GM18873 (cell line): Measurements from ENCODE around the gene HES4.
"Not testable (repeated sequence)": the region's sequence is repeated elsewhere in the genome, so short reads cannot be mapped to it uniquely, and the experiment has no call there.

ENCODE experiments used
- ATAC-seq: cut with Tn5 transposase; IDR thresholded peaks from one replicate; pipeline ENCODE4 v1.9.1; 2021; ENCODE audit warnings: mild to moderate bottlenecking, moderate library complexity, moderate number of reproducible peaks; ENCODE audit not compliant: unreplicated experiment, low FRiP score

The HES4 gene

GRCh38 chr1:1000357-1001056, 610 bp upstream of the HES4 start:
- ATAC-seq: no peak

- ATAC-seq: no peak
These were observed 737 bp downstream of the HES4 start for GRCh38 chr1:998995-999724.

GRCh38 chr1:998745-998994, 1.2 kb downstream of the HES4 start:
- no peak for ATAC-seq

DNA sequence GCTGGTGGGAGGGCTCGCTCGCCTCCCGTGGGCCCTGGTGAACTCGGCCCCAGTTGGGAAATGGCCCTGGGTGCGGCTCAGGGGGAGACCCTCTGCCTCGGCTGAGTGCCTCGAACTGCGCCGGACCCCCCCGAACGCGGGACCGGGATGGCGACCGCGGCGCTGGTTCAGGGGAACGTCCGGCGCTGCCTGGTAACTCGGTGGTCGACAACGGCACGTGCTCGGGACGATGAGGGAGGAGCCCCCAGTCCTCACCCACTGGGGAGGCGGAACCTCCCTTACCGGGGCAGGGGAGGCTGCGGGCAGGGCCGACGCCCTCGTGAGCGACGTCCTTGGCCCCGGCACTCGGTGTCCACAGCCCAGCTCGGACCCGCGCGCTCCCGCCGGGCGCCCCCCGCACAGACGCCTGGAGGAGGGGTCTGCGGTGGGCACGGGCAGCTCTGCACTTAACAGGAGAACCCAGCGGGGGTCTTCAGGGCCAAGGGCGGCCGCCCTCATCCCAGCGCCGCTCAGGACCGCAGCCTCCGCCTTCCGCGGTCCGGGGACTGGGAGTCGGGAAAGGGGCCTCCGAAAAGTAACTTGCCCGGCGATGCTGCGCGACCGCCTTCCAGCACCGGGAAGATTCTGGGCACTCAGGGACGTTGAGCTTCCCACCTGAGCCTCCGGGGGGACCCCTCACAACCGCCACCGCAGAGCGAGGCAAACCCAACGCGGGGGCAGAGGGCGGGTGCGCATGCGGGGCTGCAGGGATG, 1.7 kb downstream of the HES4 start:
- ATAC-seq: no peak

- no peak for ATAC-seq
These were observed 2.2 kb downstream of the HES4 start for GRCh38 chr1:997713-997992.

DNA sequence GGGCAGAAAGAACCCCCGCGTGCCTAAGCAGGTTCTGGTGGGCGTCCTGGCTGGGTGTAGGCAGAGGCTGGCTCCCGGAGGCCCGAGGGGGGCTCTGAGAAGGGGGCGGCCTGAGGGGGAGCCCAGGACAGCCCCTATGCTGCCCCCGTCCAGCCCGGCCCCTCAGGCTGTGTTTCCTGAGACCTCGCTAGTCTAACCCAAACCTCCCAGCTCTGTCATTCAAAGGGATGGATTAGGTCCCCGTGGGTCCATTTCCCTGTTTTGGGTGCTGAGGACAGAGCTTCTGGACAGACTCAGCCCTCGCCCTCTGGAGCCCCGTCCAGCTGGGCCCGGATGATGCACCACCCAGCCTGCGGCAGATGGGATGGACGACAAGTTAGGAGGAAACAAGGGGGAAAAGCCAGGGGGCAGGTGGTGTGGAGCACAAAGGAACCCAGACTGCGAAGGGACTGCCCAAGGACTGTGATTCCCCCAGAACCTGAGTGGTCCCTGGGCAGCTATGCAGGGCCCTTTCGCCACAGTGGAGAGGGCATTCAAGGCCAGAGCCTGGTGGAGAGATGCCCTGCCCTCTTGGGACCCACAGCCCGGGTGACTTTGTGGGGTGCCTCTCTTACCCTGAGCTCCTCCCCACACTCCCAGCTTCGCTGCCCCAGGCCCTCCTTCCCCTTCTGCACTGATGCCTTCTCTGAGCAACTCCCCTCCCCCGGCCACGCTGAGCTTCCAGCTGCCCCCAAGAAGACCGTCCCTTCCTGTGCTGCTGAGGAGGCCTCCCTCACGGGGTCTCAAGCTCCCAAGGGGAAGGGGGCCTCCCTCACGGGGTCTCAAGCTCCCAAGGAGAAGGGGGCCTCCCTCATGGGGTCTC, 2.8 kb downstream of the HES4 start:
- no peak for ATAC-seq

DNA sequence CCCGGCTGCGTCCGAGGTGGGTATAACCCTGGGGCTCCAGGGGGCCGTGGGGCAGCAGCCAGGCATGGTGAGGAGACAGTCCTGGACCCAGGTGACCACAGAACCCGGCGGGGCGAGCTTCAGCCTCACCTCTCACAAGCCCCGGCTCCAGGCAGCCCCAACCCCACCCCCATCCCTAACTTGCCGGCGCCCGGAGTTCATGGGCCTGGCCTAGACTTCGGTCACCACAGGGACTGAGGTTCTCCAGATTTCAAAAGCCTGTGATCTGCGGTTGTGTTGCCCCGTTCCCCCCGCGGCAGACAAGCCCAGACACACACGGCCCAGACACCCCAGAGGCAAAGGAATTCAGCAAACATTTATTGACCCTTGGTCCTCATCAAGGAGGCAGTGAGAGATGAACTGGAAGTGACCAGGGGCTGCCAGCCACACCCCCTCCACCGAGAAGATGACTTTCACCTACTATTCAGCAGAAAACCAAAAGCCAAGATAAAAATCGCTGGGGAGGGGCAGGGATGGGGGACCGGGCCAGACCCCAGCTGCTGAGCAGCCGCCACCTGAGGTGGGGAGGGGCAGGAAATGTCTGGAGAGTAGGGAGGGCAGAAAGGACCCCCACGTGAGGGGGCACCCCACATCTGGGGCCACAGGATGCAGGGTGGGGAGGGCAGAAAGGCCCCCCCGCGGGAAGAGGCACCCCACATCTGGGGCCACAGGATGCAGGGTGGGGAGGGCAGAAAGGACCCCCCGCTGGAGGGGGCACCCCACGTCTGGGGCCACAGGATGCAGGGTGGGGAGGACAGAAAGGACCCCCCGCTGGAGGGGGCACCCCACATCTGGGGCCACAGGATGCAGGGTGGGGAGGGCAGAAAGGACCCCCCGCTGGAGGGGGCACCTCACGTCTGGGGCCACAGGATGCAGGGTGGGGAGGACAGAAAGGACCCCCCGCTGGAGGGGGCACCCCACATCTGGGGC, 3.9 kb downstream of the HES4 start:
- ATAC-seq: no peak

- not testable (repeated sequence) for ATAC-seq
These were observed 5.4 kb downstream of the HES4 start for GRCh38 chr1:994546-994945.

GRCh38 chr1:993379-993995, 6.4 kb downstream of the HES4 start:
- no peak for ATAC-seq

DNA sequence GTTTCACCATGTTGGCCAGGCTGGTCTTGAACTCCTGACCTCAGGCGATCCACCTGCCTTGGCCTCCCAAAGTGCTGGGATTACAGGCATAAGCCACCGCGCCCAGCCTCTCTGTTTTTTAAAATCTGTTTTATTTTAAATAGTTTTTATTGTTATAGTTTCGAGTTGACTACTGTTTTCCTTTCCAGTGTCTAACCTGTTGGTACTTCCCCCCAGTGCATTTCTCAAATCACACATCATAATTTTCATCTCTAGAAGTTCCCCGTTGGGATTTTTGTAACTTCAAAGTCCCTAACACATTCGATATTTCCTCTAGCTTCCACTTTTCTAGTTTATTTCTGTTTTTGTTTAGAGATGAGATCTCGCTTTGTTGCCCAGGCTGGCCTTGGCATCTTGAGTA, 7.5 kb downstream of the HES4 start:
- no peak for ATAC-seq

DNA sequence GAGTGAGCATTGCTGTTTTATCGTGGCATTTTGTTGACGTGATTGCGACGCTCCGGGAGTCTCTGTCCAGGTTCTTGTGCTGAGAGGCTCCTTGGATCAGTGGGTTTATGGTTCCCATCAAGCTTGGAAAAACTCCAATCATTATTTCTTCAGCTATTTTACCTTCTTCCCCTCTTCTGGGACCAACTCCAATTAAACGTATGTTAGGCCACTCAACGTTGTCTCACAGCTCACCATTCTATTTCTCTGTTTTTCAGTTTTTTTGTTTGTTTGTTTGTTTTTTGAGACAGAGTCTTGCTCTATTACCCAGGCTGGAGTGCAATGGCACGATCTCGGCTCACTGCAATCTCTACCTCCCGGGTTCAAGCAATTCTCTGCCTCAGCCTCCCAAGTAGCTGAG, 8.0 kb downstream of the HES4 start:
- ATAC-seq: no peak

- not testable (repeated sequence) for ATAC-seq
These were observed 8.6 kb downstream of the HES4 start for GRCh38 chr1:991275-991674.

DNA sequence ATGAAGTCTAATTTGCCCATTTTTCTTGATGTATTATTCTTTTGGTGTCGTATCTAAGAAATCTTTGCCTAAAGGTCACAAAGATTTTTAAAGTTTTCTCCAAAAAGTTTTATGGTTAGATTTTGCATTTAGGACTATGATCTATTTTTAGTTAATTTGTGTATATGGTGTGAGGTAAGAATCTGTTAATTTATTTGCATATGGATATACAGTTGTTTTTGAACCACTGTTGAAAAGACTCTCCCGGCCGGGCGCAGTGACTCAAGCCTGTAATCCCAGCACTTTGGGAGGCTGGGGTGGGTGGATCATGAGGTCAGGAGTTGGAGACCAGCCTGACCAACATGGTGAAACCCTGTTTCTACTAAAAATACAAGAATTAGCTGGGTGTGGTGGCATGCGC, 11.8 kb downstream of the HES4 start:
- ATAC-seq: not testable (repeated sequence)

DNA sequence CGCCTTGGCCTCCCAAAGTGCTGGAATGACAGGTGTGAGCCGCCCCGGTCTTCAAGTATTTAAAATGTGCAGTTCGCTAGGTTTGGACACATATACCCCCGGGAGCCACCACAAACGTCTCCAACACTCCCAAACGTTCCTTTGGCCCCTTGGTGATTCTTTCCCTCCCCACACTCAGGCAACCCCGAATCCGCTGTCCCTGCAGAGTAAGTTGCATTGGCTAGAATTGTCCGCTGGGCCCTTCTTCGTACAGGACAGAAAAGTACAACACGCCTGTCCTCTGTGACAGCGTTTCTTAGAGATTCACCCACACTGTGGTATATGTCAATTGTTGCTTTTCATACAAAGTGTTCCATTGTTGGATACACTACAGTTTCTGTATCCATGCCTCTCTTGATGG, 14.8 kb downstream of the HES4 start:
- ATAC-seq: no peak

DNA sequence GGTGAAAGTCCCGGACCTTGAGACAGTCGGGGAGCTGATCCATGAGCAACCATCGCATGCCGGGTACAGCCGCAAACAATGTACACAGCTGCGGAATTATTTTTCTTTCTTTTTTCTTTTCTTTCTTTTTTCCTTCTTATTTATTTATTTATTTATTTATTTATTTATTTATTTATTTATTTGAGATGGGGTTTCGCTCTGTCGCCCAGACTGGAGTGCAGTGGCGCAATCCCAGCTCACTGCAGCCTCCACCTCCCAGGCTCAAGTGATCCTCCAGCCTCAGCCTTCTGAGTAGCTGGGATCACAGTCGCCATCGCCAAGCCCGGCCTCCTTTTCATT, 15.5 kb downstream of the HES4 start:
- no peak for ATAC-seq

GRCh38 chr1:983798-984475, 16.0 kb downstream of the HES4 start:
- ATAC-seq: no peak

GRCh38 chr1:982765-983436, 17.0 kb downstream of the HES4 start:
- no peak for ATAC-seq

DNA sequence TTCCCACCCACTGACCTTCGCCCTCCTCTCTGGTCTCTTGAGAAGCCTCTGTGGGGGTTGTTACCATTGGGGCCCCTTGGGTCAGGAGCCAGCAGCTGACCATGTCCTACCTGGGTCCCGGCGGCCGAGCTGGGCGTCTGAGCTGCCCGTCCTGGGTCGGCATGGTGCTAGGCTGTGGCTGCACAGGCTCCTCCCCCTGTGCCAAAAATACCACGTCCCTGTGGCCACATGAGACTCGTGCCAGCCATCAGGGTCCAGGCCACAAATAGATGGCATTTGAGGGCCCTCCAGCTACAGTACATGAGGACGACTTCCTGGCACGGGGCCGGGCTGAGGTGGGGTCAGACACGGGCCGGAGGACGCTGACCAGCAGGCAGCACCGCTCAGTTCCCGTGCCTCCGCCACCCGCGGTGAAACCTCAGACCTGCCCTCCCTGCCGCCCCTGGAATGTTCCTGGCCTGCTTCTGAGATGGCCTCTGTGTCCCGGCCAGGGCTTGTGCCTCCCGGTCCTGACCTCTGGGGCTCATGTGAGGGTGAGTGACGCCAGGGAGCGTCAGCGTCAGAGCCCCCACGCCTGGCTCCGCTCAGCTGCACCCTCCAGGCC, 17.8 kb downstream of the HES4 start, which contains the start of gene PERM1:
TSS of gene PERM1 (minus strand) at position 139 of the 604 bp plus-strand sequence. CDS start 1,064 bp downstream, outside the sequence.
- no peak for ATAC-seq
